Fibroblast of pulmonary artery (primary cell): ENCODE measurements around the gene SLC1A7.

Experiments
- DNase-seq: peaks from one replicate; pipeline ENCODE4 v3.0.0-alpha.2; 2010; ENCODE audit warnings: low read depth
- H3K4me3 ChIP-seq: replicated peaks from 2 replicates; pipeline ENCODE4 v1.5.1; 2011; ENCODE audit warnings: low read depth, mild to moderate bottlenecking, control low read depth, low read length, moderate library complexity
- TF ChIP-seq, protein P1 (sequence below): IDR thresholded peaks from 2 replicates; pipeline ENCODE4 v1.5.1; 2011; ENCODE audit warnings: mild to moderate bottlenecking, control low read depth, low read length, inconsistent platforms; ENCODE audit errors: missing control alignments

SLC1A7 gene

GRCh38 chr1:53086491-53087070 lies 55.9 kb downstream of the SLC1A7 start:
- TF ChIP-seq, protein P1, sequence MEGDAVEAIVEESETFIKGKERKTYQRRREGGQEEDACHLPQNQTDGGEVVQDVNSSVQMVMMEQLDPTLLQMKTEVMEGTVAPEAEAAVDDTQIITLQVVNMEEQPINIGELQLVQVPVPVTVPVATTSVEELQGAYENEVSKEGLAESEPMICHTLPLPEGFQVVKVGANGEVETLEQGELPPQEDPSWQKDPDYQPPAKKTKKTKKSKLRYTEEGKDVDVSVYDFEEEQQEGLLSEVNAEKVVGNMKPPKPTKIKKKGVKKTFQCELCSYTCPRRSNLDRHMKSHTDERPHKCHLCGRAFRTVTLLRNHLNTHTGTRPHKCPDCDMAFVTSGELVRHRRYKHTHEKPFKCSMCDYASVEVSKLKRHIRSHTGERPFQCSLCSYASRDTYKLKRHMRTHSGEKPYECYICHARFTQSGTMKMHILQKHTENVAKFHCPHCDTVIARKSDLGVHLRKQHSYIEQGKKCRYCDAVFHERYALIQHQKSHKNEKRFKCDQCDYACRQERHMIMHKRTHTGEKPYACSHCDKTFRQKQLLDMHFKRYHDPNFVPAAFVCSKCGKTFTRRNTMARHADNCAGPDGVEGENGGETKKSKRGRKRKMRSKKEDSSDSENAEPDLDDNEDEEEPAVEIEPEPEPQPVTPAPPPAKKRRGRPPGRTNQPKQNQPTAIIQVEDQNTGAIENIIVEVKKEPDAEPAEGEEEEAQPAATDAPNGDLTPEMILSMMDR, result no peak
- DNase-seq, result no peak
- no peak overlapping the region for H3K4me3 ChIP-seq

- TF ChIP-seq, protein P1, result no peak
- DNase-seq, result no peak
- no peak overlapping the region for H3K4me3 ChIP-seq
These were observed 57.0 kb downstream of the SLC1A7 start for GRCh38 chr1:53085405-53085804.

GRCh38 chr1:53084589-53084971 lies 57.9 kb downstream of the SLC1A7 start:
- no peak overlapping the region for H3K4me3 ChIP-seq
- DNase-seq, result no peak
- TF ChIP-seq, protein P1, result no peak

GRCh38 chr1:53083636-53084588 lies 58.5 kb downstream of the SLC1A7 start:
- TF ChIP-seq, protein P1, result no peak
- no peak overlapping the region for H3K4me3 ChIP-seq
- no peak for DNase-seq

- H3K4me3 ChIP-seq, result no peak overlapping the region
- DNase-seq, result no peak
- TF ChIP-seq, protein P1, result no peak
These were observed 59.5 kb downstream of the SLC1A7 start for GRCh38 chr1:53082826-53083455.

DNA sequence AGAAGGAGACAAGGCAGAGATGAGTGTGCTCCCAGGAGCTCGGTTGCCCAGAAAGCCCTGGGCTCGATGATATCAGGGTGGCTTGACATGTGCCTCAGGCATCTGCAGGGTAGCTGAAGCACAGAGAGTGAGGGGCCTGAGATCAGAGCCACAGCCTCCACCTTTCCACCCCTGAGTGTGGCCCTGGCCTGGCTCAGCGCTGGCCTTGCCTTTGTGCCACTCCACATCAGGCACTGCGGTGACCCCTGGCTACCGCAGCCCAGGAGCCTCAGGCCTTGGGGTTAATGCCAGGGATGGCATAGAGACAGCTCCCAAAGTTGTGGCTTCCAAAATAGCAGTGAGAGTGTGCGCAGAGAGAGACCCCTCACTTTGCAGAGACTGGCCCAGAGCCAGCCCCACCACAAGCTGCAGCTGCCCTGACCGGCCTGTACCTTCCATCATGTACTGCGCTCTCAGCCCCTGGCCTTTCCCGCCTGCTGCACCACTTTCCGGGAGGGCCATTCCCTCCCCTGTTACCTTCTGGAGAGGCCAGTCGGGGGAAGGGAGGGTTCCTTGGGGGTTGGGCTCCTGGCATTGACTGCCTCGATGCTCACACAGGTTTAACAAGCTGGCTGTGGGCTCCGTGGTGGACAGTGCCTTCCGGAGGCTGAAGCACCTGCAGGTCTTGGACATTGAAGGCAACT lies 60.9 kb downstream of the SLC1A7 start:
- H3K4me3 ChIP-seq, result no peak overlapping the region
- TF ChIP-seq, protein P1, result no peak
- no peak for DNase-seq
